ENCODE results near the gene KDELR3.
A peak's percentile ranks its signal among the peaks of the same experiment; 100 is the strongest.

KDELR3 gene

DNA sequence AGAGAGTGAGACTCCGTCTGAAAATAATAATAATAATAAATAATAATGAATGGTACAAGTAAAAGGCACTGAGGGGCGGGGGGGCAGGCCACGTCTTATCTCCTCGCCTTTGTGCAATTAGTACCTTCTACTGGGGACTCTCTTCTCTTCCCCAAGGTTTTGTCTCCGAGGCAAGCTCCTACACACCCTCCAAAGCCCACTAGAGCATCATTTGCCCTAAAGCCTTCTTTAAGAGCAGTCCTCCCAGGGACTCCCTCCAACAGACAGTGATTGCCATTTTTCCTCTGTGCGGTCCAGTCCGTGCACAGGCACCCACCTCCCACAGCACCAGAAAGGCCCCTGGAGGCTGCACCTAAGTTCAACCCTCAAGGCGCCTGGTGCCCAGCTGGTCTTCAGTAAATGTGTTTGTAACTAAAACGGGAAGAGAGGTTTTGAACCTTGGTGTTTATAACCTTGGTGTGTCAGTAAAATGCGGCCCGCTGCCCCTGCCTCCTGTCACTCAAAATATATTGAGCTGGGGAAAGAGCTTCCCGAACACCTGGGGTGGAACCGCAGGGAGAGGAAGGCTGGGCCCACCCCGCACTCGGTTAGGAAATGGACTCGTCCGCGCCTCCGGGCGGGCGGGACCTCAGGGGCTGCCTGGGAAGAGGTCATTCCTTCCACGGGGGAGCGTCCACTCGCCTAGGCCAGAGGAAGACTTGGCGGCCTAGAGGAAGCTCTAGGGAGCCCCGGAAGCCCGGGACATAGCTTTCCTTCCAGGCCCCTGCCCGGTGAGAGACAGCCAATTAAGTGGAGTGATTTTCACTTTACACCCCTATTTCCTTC is 4.7 kb upstream of the KDELR3 start:
- no peak overlapping the region for H3K4me3 ChIP-seq (replicated peaks in 1 of 2; ENCODE audit: low read depth in 2 of 2, low read length in 2 of 2)
- DNase-seq (ENCODE audit: low read depth in 2 of 2): peak in 1 of 2 donors; percentile 41
- TF ChIP-seq, protein P1, sequence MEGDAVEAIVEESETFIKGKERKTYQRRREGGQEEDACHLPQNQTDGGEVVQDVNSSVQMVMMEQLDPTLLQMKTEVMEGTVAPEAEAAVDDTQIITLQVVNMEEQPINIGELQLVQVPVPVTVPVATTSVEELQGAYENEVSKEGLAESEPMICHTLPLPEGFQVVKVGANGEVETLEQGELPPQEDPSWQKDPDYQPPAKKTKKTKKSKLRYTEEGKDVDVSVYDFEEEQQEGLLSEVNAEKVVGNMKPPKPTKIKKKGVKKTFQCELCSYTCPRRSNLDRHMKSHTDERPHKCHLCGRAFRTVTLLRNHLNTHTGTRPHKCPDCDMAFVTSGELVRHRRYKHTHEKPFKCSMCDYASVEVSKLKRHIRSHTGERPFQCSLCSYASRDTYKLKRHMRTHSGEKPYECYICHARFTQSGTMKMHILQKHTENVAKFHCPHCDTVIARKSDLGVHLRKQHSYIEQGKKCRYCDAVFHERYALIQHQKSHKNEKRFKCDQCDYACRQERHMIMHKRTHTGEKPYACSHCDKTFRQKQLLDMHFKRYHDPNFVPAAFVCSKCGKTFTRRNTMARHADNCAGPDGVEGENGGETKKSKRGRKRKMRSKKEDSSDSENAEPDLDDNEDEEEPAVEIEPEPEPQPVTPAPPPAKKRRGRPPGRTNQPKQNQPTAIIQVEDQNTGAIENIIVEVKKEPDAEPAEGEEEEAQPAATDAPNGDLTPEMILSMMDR (IDR thresholded peaks at IDR 0.05; ENCODE audit: low read depth, low read length): no peak

DNA sequence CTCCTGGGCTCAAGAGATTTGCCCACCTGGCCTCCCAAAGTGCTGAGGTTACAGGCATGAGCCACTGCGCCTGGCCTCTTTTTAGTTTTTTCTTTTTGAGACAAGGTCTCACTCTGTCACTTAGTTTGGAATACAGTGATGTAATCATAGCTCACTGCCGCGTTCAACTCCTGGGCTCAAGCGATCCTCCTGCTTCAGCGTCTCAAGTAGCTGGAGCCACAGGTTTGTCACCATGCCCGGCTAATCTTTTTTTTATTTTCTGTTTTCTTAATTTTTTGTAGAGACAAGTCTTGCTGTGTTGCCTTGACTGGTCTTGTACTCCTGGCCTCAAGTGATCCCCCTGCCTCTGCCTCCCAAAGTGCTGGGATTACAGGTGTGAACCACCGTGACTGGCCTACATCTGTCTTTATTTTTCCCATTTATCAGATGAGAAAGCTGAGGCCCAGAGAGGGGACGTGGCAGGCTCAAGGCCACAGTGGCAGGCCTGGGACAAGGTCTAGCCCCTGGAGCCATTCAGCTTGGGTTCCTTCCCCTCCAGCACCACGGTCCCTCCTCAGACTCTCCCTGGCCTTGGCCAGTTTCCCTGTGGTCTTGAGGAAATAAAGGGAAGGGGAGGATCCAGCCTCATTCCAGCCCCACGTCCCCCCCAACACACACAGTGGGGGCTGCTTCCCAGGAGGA is 2.8 kb upstream of the KDELR3 start:
- TF ChIP-seq, protein P1 (IDR thresholded peaks at IDR 0.05; ENCODE audit: low read depth, low read length): no peak
- no peak for DNase-seq (ENCODE audit: low read depth in 2 of 2)
- no peak overlapping the region for H3K4me3 ChIP-seq (replicated peaks in 1 of 2; ENCODE audit: low read depth in 2 of 2, low read length in 2 of 2)

DNA sequence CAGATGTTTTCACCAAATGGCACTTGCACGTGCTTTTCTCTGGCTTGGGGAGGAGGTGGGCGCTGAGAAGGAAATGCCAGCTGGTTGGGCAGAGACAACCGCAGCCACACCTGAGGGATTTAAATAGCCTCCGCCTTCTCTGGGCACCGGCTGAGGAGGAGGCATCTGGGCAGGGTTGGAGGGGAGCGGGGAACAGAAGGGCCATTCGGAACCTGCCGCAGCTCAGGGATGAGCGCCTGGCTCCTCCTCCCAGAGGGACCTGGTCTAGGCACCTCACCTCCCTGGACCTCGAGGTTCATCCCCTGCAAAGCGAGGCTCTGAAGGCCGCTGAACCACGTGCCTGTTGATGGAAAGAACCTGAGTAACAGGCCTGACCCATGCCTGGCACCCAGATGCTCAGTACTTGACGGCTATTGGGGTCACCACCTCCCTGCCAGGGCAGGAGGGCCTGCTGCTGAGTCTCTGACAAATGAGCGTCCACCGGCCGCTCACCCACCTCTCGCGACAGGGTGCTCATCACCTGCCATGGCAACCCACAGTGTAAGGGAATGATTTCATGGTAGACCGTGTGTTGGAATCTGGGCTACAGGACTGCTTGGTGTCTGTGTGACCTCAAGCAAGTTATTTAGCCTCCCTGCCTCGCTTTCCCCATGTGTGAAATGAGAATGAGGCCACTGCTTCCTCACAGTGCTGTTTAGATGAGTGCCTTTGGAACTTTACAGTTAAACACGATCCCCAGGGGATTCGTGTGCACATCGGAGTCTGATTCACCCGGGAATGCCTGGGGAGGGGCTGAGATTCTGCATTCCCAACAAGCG is 2.0 kb upstream of the KDELR3 start:
- no peak overlapping the region for H3K4me3 ChIP-seq (replicated peaks in 1 of 2; ENCODE audit: low read depth in 2 of 2, low read length in 2 of 2)
- TF ChIP-seq, protein P1 (IDR thresholded peaks at IDR 0.05; ENCODE audit: low read depth, low read length): no peak
- DNase-seq (ENCODE audit: low read depth in 2 of 2): peak in 1 of 2 donors; percentile 66

DNA sequence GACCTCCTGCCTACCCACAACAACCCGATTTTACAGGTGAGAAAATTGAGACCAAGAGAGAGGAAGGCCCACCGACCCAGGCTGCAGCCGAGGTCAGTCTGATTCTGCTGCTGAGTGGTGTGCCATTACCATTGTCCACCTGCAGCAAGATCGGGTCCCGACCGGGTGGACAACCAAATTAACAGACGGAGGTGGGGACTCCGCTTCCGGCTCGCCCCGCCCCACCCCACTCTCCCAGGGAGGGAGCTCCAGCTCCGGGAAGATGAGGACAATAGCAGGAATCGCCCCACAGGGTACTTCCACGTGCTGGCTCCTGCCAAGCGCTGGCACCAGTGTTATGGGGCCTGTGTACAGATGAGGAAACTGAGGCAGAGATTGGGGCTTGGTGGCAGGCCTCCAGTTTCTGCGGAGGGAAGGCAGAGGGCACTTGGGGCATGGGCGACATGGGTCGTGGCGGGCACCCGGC is 425 bp upstream of the KDELR3 start:
- peak overlapping the region; percentile 53 to 99 for H3K4me3 ChIP-seq (replicated peaks in 1 of 2; ENCODE audit: low read depth in 2 of 2, low read length in 2 of 2)
- TF ChIP-seq, protein P1 (IDR thresholded peaks at IDR 0.05; ENCODE audit: low read depth, low read length): no peak
- DNase-seq (ENCODE audit: low read depth in 2 of 2): no peak

DNA sequence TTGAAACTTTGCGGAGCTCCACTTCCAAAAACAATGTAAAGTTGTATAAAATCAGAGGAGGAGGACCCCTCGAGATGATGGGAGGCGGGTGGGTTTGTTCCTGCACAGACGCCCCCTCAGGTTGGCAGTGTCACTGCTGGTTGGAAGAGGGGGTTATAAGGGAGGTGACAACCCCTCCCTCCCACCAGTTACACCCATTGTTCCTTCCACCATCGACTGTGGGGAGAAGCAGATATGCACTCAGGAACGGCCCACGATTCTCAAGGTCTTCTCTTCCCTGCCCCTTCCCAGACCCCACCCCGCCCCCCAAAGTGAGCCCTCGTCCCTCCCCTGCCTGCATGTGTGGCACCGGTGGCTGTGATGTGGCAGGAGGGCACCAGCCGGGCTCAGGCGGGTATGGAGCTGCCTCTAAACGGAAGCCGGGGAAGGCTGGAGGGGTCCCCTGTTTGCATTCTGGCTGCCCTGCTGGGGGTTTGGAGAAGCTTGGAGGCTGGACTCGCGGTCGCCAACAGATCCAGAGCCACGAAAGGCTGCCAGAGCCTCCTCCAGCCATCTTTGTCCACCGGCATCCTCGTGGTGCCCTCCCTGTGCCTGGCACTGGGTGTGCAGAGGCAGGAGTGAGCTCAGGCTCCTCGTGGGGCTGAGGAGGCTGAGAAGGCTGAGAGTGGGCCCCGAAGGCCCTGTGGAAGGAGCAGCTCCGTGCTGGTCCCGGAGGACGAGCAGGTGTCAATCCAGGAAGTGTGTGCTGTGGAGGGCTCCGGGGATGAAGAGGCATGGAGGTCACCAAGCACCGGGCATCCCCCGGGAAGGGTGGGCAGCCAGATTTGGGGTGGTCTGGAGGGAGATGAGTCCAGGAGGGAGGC is 778 bp downstream of the KDELR3 start:
- TF ChIP-seq, protein P1 (IDR thresholded peaks at IDR 0.05; ENCODE audit: low read depth, low read length): peak; percentile 30
- no peak for DNase-seq (ENCODE audit: low read depth in 2 of 2)
- peak overlapping the region; percentile 84 to 99 for H3K4me3 ChIP-seq (replicated peaks in 1 of 2; ENCODE audit: low read depth in 2 of 2, low read length in 2 of 2)
